Stimulated activated CD8-positive, alpha-beta memory T cell treated with anti-CD3 and anti-CD28 coated beads, Interleukin-15, amount 100 ng/mL, for 4 hours (primary cell): ENCODE results near the gene MYBPHL.
"Not testable (repeated sequence)": the region's sequence is repeated elsewhere in the genome, so short reads cannot be mapped to it uniquely, and the experiment has no call there.

Experiments
- DNase-seq, 2 donors: peaks; one replicate each; pipeline ENCODE4 v3.0.0-alpha.2; 2020; ENCODE audit warnings: low read depth in 2 of 2

MYBPHL gene

DNA sequence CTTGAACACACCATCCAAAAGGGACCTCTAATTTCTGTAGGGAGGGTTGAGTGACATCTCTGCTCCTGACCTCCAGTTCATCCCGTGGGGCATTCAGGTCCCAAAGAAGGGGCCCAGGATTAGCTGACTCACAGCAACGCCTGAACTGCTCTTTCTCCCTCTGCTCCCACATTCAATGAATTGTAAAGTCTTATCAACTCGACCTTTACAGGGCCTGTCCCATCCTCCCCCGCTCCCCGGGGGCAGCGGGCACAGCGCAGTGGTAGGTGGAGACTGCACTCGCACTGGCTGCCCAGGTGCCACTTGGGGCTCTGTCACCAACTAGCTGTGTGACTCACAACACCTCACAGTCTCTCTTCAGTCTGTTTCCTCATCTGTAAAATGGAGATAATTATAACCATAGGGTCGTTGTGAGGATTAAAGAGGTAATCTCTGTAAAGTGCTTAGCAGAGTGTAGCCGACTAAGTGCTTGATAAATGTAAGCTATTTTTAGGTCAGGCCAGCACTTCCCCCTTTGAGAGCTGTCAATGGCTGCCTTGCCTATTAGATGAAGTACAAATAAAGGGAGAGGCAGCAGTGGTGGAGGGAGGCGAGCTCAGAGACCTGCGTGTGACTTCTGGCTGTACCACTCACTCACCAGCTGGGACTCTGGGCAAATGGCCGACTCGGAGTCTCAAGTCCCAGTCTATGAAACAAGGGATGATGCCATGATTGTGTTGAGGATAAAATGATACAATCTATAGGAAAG, 637 bp upstream of the MYBPHL start:
- DNase-seq: no peak

DNA sequence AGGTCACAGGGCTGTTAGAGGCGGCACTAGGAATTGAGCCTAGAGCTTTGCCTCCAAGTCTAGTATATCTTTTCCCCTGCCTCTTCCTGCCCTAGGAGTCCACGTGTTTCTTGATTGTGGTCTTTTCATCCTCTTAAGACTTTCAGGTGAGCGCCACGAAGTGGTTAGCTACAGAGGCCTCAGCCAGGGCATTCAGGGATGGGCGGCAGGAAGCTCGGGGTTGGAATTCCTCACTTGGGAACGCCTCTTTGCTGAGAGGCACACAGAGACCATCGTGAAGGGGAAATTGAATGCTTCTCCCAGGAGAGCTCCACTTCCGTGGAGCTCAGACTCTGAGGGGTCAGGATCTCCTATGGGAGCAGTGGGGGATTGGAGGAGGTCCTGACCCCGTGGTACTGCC, 820 bp downstream of the MYBPHL start:
- not testable (repeated sequence) for DNase-seq

DNA sequence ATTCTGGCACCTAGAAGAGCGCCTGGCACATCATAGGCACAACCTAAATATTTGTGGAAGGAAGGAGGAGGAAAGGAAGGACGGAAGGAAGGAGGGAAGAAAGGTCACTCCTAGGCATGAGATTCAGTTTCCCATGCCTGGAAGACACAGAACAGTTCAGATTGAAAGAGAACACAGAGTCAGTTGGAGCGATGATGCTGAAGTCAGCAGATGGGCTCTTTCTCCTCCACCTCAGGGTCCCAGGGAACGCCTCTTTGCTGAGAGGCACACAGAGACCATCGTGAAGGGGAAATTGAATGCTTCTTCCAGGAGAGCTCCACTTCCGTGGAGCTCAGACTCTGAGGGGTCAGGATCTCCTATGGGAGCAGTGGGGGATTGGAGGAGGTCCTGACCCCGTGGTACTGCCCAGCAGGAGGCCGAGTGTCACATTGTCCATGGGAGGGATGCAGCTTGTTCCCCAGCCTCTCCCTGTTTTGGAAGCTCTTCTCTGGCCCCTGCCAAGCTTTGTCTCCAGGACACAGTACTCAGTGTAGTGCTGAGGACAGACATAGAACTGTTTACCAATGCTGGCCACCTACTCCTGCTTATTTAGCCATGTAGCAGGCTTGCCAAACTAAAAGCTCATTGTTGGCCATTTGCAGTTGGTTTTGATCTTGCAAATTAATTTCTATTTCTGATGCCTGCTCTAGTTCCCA, 2.4 kb downstream of the MYBPHL start:
- DNase-seq: no peak

DNA sequence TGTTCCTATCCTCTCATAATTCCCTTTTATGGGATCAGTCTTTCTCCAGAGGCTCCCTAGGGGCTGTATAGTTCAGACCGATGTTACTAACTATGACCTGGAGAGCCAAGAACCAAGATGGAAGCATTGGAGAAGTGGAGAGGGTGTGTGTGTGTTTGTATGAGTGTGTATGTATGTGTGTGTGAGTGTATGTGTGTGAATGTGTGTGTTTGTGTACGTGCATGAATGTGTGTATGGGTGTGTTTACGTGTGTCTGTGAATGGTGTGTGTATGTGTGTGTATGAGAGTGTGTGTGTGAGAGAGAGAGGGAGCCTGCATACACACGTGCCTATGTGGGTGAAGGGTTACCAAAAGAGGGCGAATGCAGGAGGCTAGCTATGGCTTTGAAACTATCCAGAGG, 4.9 kb downstream of the MYBPHL start:
- no peak for DNase-seq

DNA sequence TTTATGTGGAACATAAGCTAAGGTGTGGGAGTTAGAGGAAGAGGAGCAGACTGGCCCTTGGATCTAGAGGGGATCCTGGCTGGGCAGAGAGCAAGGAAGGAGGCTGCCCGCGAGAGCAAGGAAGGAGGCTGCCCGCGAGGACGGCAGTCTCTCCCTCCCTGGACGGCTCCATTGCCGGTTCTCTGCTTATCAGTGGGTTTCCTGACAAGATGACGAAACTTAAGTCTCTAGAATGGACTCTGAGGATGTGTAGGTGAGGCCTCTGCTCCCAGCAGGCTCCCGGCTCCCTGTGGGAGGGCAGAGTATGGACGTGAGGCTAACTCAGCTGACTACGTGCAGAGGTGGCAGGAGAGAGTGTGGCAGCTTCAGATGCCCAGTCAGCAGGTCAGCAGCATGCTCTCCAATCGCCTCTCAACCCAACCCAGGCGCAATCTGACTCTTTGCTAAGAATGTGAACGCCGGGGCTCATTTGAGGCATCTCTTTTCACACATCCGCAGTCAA, 6.1 kb downstream of the MYBPHL start:
- no peak for DNase-seq

DNA sequence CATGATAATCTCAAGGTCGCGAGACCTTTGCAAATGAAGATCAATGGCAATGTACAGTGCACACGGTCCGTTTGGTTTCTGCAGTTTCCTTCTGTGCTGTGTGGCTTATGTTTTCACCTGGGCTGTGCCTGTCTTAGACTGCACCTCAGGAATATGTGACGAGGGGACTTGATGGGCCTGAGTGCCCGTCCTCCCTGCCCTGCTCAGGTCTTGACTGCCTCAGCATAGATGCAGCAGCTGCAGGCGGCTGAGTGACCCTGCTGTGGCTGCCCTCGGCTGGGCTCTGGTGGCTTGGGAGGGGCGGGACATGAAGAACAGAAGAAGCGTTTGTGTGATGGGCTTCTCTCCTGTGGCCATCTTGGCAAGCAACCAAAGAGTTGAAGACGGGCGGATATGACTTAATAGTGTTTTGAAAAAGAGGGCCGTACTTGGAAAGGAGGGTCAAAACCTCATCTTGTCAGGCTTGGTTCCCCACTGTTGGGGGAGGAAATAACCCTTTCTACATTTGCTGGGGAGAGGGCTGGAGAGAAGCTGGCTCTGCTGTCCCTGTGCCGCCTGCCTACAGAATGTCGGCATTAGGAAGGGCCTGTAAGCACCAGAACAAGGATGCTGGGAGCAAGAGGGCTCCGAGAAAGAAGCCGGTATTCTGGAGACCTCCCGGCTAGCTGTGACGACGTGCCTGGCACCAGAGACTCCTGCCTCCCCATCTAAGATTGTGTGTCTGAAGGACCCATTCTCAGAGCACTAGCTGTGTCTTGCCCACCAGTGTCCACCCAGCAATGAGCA, 7.1 kb downstream of the MYBPHL start:
- DNase-seq: no peak

DNA sequence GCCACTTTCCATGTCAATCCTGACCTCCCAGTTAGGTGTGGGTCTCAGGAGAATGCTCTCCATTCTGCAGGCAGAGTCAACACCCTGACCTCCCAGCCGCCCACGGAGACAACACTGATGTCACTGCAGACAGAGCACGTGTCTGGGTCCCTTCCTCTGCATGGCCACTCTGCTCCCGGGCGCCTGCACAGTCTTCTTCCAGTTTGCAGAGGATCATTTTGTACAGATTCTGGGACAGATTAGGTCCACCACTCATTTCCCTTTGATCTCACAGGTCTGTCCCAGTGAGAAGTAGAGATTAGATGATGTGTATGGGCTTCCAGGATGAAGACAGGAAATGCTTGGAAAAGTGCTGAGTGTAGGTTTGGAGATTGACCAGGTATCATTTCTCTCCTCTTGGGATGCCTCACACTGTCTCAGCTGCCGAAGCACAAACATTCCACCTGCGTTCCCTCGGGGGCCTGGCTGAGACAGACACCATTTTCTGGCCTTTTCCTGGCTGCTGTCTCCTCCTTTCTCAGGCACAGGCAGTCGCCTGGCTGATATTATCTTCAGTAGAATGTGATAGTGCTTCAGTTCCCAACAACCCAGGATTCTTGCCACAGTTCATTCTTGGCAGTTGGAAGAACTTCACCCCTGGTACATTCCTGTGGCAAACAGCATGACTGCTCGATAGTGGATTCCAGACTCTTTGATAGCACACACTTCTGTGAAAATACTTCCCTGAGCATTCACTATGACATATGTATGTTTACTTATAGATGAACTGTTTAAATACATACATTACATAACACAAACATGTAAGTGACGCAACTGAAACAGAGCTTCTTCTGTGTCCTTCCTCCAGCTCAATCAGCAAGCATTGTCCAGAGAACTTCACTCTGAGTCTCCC, 7.9 kb downstream of the MYBPHL start:
- DNase-seq: no peak

DNA sequence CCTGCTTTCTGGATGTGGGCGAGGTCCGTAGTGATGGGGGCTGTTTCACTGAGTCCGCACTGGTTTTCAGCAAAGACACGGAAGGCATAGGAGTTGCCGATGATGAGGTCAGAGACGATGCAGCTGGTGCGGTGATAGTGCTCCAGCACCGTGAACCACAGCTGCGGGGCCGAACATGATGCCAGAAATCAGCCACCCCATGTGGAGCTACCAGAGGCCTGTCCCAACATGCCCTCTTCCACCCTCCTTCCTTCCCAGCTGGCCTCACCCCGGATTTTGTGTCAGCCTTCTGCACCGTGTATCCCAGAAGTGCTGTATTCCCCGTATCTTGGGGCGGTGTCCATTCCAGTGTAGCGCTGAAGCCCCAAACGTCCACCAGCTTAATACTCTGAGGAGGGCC, 10.0 kb downstream of the MYBPHL start:
- DNase-seq: no peak

DNA sequence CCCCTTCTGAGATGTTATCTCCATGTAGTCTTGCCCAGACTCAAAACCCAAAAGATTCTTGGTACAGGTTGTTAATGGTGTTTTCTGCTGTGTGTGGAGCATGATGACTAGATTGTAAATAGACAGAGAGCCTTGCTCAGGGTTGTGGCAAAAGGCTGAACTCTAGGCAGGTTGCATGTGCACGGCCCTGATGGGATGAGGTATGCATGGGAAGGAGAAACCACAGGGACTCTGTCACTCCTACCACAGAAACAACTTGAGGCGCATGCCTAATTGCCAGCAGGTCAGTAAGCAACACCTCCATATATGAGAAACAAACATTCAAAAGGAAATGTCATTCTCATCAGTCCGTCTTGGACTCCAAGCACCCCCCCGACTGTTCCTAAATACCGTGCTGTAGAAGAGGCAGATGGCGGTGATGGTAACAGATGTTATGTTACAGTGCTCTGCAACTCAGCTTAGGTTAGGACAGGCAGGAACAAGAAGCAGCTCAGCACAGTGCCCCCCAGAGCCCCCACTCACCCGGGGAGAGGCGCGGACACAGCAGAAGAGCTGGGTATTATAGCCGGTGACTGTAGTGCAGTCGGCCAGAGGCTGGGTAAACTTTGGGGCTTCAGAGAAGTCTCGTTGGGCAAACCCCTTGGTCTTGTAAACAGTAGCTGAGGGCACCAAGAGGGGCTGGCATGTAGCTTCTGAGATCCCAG, 10.9 kb downstream of the MYBPHL start:
- no peak for DNase-seq

DNA sequence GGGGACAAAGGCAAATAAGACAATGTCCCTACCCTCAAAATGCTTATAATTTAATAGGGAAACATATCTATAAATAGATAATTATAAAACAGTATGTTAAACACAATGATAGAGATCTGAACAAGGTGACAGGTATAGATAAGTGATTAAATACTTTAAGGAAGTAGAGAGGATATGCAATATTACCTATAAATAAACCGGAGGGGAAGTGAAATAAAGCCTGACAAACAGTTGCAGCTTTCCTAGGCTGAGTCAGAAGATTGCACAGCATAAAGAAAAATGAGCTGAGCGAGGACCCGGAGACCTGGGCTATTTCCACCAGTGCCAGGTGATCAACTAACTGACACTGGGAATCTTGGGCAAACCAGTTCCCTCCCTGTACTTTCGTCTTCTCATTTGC, 12.3 kb downstream of the MYBPHL start:
- no peak for DNase-seq

DNA sequence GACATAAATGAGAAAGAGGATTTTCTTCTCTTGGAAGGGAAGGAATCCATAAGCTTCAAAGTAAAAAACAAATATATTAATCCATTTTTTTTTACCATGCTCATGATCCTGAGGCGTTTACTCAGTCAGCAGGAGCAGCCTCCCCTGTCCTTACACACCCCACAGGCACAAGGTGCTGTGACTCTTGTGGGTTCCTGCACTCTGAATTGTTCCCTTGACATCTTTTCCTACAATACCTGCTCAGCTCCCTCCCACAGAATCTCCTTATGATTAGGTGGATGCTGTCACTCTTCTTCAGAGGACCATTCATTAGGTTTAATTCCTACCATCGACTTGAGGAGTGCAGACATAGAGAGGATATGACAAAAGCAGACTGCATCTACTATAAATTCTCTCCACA, 13.8 kb downstream of the MYBPHL start:
- DNase-seq: no peak

DNA sequence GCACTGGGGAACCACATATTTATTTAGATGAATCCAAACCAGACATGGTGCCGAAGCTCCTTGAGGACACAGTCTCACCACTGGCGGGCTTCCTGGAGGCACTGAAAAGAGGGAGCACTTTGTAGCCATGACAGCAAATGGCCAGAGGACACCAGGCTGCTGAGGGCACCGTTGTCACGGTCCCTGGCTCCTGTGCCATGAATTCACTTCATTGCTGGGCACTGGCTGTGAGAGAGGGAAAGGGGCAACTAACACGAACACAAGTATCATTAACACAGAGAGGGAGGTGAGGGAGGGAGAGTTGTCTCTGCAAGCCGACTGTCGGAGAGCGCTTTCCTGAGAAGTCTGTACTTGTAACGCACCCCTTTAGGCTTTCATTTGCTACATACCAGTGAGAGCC, 14.4 kb downstream of the MYBPHL start:
- no peak for DNase-seq

DNA sequence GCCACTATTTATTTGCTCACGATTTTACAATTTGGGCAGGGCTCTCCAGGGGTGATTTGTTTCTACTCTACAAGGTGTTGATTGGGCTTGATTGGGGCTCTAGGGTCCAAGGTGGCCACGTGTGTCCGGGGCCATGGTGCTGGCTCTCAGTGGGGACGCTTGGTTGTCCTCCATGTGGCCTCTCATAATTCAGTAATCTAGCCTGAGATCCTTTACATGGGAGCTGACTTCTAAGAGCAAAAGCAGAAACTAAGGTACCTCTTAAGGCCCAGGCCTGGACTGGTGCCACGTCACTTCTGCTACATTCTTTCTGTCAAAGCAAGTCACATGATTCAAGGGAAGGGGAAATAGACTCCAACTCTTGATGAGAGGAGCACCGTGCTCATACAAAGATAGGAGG, 15.8 kb downstream of the MYBPHL start:
- DNase-seq: no peak

DNA sequence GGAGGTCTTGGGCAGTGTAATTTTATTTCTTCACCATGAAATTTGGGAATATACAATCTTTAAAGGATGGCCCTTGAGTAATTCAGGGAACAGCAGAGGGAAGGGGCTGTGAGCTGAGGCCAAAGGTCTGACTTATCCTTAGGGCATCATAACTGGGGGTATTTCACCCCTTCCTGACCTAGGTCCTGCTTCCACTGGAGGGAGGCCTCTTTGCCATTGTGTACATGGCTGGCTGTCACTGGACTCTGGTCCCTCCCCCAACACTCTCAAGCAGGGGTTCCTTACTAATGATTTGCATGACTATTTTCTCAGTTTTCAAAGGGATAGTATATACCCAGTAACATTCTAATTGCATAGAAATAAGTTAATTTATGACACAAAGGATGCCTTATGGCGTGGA, 16.7 kb downstream of the MYBPHL start:
- DNase-seq: no peak

DNA sequence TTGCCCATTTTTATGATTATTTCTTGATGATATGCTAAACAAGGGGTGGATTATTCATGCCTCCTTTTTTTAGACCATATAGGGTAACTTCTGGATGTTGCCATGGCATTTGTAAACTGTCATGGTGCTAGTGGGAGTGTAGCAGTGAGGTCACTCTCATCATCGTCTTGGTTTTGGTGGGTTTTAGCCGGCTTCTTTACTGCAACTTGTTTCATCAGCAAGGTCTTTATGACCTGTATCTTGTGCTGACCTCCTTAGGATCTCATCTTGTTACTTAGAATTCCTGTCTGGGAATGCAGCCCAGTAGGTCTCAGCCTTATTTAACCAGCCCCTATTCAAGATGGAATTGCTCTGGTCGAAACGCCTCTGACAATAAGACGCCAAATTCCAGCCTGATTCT, 20.0 kb downstream of the MYBPHL start:
- DNase-seq: not testable (repeated sequence)

DNA sequence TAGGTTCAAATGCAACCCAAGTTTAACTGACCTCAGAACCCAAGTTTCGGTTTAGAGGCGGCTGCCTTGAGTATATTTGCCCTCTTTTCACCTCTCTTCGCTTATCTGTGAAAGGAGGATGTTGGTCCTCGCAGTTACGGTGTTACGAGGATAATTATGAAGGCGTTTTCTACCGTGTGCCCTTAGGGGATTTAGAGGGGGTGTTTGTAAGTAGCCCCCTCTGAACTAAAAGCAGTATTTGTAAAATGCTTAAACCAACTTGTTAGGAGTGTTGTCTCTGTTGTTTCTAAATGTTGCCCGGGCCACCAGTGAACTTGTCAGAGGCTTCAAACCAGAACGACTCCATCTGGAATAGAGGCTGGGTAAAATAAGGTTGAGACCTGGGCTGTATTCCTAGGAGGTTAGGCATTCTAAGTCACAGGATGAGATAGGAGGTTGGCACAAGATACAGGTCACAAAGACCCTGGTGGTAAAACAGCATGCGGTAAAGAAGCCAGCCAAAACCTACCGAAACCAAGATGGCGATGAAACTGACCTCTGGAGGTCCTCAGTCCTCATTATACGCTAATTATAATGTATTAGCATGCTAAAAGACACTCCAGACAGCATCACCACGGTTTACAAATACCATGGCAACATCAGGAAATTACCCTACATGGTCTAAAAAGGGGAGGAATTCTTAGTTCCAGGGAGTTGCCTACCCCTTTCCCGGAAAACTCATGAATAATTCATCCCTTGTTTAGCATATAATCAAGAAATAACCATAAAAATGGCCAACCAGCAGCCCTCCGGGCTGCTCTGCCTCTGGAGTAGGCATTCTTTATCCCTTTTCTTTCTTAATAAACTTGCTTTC, 22.8 kb downstream of the MYBPHL start:
- DNase-seq: no peak

DNA sequence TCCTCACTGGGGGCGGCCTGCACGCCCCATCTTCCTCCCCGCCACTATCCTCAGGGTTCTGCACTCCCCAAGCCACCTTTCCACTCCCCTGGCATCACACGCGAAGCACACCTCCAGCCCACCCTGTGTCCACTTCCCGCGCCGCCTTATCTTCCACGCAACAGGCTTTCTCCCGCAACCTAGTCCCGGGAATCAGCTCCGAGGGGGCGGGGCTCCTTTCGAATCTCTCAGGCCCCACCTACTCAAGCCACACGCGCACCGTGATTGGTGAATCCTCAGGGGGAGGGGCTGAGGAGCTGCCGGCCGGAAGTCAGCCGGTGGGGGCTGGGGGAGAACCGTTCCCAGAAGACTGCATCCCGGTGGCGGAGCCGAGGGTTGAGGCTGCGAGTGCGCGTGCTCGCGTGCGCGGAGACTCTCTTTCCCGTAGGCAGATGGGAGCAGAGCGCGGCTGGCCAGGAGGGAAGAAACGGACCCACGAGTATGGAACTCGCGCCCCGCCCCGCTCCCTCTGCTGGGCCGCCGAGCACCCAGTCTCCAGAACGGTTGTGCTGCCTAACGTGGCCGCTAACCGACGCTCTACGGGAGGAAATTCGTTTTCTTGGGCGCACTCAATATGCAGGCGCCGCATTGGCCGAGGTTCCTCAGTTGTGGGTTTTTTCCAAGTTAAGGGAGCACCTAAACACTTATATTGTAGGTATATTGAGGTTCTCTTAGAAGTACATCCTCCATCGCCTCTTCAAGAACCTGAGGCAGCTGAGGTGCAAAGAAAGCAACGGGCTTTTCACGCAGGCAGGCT, 23.7 kb downstream of the MYBPHL start, which contains the start of gene PSRC1:
Gene PSRC1, minus strand, starts transcription at position 194 of the 796 bp plus-strand sequence.
- peak; percentile 75 to 83 for DNase-seq

DNA sequence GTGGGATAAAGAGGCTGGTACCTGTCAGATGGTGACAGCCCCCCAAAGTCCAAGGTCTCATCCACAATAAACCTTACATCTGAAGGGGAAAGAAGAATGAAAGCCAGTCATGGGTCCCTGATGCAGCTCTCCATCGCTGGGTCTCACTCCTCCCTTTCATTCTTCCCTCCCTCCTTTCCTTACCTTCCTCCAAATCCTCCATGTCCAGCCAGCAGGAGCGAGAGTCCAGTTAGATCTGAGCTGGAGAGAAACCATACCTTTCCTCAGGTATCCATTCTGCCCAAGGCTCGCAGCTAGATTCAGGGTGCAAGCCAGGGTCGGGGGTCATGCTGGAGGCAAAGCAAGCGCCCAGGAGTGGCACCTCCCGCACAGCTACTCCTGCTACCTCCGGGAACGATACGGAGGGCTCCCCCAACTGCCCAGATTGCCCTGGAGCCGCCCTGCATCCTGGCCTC, 24.3 kb downstream of the MYBPHL start:
- DNase-seq: no peak
